Measurements from ENCODE around the gene FIBIN.

DNA sequence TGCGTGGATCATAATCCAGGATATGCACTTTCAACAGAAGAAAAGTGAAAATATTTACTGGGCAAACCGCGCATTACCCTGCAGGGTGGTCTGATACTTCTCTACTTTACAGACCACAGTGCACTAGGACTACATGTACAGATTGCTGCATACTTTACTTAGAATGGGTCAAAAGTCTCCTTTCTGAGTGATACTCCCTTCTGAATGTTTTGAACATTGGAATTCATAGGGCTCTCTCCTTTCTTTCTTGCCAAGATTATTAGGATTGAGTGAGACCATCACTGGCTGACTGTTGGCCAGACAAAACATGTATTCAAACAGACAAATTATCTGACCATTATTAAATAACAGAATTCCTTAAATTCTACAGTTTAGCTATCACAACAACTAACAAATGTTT lies 6.6 kb upstream of the FIBIN start:
- TF ChIP-seq, protein P1, sequence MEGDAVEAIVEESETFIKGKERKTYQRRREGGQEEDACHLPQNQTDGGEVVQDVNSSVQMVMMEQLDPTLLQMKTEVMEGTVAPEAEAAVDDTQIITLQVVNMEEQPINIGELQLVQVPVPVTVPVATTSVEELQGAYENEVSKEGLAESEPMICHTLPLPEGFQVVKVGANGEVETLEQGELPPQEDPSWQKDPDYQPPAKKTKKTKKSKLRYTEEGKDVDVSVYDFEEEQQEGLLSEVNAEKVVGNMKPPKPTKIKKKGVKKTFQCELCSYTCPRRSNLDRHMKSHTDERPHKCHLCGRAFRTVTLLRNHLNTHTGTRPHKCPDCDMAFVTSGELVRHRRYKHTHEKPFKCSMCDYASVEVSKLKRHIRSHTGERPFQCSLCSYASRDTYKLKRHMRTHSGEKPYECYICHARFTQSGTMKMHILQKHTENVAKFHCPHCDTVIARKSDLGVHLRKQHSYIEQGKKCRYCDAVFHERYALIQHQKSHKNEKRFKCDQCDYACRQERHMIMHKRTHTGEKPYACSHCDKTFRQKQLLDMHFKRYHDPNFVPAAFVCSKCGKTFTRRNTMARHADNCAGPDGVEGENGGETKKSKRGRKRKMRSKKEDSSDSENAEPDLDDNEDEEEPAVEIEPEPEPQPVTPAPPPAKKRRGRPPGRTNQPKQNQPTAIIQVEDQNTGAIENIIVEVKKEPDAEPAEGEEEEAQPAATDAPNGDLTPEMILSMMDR (conservative IDR thresholded peaks at IDR 0.05 in 1 of 2, IDR thresholded peaks at IDR 0.05 in 1 of 2; ENCODE audit: extremely low read depth in 1 of 2, insufficient read depth in 1 of 2, low read depth in 1 of 2, low read length in 2 of 2) = no peak
- TF ChIP-seq EZH2 (IDR thresholded peaks at IDR 0.05; ENCODE audit: borderline replicate concordance, low read length) = no peak

Measured in mammary epithelial cell (primary cell).